ENCODE data around the gene AUH.
"Not testable (repeated sequence)": the region's sequence is repeated elsewhere in the genome, so short reads cannot be mapped to it uniquely, and the experiment has no call there.

AUH gene

DNA sequence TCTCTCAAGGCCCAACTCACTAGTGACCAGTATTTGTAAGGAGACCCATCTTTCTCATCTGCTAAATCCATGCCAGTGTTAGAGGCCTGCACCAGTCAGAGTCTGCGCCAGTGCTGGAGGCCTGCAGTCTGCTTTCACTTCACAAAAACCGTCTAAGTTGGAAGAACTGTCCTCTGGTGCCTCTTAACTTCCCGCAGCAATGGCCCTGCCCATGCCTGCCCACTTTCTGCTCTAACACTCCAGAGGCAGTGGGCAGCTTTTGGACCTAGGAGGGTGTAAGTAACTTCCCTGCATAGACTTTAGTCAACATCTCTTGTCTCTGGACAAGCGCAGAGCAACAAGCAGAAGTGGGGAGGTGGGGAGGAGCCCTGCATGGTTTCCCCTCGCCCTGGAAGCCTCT, 152.9 kb downstream of the AUH start:
- DNase-seq (ENCODE audit: low read depth, low spot score), result no peak

DNA sequence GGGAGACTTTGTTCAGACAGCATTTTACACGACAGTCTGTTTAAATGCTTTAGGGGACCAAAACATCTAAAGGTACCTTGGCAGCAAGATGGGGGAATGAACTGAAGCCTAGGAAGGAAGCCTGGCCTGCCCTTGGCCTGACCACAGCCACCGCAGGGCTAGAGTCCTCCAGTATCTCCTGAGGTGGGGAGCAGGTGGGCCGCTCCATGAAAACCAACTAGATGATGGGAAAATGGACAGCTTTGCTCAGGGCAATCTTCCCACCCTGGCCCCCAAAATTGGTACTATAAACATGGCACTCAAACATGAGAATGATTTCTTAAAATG, 153.3 kb downstream of the AUH start:
- no peak for DNase-seq (ENCODE audit: low read depth, low spot score)

DNA sequence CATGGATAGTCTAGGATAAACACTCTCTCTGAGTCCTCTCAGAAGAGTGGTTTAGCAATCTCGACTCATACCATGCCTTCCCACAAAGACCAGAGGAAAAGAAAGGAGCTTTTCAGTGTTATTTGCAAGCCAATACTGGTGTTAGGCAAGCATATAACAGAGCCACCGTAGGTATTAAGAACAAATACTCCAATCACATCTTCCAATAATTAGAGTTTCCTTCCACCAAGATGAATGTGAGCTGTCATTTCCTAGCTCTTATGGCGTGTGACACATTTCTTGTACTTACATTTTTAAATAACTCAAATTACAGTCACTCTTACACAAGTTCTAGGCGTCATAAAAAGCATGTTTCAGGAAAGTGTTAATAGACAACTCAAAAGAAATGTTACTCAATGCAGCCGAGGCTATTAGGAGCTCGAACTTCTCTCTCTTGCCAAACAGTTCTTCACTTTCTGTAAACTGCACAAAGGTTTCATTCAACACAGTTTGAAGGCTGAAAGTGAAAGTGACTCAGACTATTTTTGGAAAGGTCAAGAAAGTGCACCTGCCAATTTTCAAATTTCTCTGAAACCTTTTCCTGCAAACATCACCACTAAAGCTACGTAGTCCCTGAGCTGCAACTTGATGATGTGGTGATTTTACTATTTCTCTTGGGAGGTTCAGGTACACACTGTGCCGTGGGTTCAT, 153.8 kb downstream of the AUH start:
- no peak for DNase-seq (ENCODE audit: low read depth, low spot score)

DNA sequence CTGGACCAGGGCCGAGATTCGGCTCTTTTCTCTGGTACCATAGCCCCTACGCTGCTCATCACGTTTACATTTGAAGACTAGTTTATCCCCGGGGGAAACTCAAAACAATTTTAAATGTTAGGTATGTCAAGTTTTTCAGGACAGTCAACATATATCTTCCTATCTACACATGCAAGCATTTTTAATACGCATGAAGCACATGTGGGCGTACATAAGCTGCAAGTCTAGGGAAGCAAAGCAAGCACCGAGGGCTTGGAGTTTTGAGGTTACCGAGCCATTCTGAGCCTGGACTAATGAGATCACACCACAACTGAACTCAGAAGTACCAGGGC, 154.4 kb downstream of the AUH start:
- DNase-seq (ENCODE audit: low read depth, low spot score), result no peak

DNA sequence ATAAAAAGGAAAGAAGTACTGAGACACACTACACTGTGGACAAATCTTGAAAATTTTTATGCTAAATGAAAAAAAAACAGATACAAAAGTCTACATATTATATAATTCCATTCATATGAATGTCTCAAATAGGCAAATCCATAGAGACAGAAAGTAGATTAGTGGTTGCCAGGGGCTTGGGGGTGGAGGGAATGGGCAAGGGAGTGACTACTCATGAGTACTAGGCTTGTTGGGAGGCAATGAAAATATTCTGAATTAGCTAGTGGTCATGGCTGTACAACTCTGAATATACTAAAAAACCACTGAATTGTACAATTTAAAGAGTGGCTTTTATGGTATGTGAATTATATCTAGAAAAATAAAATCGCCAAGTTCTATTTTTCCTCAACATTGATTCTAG, 154.9 kb downstream of the AUH start:
- no peak for DNase-seq (ENCODE audit: low read depth, low spot score)

DNA sequence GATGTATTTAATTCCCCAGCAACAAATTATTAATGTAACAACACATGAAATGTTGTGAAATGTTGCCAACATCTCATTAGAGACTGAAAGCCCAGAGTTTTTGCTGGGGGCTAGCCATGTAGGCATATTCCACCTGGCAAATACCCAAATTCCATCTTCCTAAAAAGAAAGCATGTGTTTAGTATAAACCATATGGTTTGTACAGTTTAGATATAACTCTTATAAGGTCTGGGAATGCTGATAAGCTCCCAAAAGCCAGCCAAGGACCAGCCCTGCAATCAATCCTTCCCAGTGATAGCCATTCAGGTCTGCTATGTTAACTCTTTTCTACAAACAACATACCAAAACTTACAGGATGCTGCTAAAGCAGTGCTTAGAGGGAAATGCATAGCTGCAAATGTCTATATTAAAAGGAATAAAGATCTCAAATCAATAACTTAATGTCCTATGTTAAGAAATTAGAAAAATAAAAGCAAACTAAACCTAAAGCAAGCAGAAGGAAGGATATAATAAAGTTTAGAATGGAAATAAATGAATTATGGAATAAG, 158.9 kb downstream of the AUH start:
- no peak for DNase-seq (ENCODE audit: low read depth, low spot score)

DNA sequence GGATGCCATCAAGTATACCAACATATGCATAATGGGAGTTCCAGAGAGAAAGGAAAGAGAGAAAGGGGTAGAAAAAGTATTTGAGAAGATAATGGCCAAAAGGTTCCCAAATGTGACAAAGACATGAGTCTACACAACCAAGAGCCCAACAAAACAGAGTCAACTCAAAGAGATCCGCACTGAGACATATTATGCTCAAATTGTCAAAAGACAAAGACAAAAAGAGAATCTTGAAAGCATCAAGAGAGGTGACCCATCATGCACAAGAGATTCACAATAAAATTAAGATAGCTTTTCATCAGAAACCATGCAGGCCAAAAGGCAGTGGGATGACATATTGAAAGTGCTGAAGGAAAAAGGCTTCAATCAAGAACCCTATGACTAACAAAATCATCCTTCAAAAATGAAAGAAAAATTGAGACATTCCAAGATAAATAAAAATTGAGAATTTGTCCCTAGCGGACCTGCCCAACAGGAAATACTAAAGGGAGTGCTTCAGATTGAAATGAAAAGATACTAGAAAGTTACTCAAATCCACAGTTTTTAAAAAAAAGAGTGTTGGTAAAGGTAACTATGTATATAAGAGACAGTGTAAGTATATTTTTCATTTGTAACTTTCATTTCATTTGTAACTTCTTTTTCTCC, 160.9 kb downstream of the AUH start:
- no peak for DNase-seq (ENCODE audit: low read depth, low spot score)

DNA sequence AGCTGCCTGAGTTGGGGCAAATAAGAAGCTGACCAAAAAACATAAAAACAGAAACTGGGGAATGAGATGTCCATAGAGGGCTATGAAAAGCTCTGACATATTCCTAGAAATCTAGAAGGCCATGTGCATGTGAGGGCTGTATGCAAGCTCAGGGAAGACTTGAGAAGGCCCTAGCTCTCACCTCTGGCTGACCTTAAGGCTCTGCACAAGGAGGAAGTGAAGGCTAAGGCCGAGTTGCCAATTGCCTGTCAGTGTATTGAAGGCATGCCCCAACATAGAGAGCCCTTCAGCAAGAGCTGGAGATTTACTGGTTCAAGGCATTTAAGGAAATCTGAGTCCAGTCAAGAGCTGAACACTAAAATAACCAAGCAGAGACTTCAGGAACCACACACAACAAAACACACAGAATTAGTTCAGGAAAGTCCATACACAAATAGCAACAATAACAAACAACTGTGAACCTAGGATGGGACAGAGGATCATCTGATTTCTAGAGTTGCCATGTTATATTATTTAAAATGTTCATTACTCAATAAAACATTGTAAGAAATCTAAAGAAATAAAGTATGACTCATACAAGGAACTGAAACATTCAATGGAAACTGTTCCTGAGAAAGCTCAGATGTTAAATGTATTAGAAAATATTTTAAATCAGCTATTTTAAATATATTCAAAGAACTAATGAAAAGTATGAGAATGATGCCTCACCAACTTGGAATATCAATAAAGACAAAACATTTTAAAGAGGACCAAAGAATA, 161.8 kb downstream of the AUH start:
- DNase-seq (ENCODE audit: low read depth, low spot score), result no peak

DNA sequence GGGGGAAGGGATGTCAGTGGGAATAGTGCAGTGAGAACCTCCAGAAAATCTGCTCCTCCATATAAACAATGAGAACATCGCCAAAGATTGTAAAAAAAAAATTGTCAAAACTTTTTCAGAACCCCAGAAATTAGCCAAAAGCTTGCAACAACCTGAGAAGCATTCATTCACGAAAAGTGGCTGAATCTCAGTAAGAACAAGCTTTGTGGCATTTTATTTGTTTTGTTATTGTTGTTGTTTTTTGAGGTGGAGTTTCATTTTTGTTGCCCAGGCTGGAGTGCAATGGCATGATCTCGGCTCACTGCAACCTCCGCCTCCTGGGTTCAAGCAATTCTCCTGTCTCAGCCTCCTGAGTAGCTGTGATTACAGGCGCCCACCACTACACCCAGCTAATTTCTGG, 162.8 kb downstream of the AUH start:
- not testable (repeated sequence) for DNase-seq (ENCODE audit: low read depth, low spot score)

DNA sequence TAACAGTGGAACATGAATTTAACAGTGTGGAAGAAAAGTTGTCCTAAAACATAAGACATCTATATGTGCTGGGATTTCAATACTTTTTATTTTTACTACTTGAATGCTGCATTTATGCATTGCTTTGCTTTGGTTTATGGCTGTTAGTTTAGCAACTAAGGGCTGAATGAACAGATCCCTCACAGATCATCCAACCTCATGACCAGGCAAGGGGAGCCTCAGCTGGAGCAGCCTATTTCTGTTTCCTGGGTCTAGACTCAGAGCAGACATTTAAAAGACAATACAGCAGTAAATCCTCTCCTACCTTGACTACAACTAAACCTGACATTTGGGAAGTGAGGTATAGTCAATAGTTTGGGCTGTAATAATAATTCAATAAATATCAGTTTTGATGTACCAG, 163.3 kb downstream of the AUH start:
- no peak for DNase-seq (ENCODE audit: low read depth, low spot score)

DNA sequence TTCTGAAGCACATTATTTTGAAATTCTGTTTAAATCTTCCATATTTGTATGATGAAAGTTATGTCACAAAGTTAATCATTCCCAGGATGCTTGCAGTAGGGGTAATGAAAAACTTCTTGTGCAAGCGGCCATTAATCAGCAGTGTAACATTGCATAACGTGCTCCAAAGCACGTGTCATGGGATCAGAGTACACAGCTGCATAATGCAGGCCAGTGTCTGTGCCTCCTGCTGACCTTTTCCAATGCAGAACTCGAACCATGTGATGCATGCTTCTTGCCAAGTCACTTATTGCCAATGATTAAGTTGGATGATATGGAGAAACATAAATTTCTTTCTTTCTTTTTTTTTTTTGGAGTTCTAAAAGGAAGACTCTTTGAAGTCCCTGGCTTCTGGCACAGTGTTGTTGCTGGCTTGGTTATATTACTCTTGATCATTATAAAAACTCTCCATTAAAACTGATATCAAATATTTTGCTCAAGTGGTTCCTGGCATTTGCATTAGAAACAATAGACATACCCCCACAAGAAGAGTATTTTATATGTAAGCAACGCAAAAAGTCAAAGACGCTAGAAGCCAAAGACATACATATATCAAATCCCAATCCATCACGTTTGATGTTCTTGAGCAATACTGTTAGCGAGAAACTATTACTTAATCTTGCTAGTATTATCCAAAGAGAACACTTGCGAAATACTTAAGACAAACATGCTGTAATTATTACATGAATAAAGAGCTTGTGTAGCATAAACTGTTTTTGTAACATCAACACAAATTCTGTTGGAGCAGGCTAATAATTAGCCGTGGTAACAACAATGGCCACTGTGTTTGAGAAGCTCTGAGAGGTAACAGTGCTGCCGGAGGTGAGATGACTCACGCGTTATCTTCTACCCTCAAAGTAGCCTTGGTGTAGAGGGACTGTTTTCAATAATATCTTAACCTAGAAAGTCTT, 164.2 kb downstream of the AUH start:
- DNase-seq (ENCODE audit: low read depth, low spot score), result no peak

DNA sequence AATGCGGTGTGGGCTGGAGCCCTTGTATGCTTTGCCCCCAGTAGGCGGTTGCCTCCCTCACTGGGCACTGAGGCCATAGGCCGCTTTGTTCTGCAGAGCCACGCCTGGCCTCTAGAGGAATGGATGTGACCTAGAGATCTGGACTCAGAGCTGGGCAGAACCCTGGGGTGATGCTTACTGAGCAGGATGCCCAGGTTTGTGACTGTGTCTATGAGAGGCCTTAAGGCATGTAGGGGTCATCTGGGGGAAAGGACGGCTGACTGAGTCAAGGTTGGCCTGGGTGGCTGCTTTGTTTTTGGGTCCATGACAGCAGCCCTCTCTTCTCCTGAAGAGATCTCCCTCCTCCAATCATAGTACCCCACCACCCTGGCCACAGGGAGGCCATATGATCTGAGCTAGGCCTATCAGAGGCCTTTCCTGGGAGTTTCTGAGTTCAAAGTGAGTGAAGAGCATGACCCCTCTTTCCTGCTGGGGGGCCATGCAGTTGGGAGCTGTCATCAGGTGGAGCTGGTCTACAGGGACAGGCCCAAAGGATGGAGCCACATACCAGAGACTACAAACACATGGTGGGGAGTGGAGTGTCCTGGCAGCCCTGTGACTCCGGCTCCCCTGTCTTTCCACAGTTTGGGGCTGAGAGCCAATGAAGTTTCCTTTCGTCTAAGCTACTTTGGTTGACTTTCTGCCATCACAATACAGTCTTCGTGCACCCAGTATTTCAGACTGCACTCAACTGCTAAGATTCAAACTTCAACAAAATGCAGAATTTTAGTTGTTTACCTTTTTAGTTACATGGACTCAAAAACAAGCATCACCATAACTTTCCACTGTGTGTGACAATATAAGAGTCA, 165.4 kb downstream of the AUH start:
- no peak for DNase-seq (ENCODE audit: low read depth, low spot score)

DNA sequence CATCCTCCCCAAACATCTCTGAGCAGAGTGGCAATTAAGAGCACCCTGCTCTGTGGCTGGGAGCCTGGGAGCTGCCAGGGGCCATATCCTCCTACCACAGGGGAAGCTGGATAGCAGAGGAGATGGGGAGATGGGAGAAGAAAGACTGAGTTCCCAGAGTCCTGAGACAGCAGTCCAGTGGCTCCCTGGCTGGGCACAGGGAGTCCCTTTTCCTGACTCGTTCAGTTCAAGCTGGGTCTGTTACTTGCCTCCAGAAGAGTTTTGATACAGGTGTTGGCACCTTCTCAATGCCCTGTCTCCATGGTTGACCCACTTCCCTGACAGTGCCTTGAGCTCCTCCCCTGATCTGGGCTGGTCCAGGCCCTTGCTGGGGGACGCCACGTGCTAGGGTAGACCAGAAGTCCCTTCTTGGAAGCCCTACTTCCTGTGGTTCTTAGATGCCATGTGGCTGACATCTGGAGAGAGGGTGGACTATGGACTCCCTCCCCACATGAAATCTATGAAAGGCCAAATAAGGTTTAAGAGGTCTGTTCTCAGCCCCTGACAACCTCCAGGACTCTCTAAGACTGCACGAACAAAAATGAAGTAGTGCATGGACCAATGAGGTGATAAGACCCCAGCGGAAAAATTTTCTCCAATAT, 166.2 kb downstream of the AUH start:
- DNase-seq (ENCODE audit: low read depth, low spot score), result no peak

DNA sequence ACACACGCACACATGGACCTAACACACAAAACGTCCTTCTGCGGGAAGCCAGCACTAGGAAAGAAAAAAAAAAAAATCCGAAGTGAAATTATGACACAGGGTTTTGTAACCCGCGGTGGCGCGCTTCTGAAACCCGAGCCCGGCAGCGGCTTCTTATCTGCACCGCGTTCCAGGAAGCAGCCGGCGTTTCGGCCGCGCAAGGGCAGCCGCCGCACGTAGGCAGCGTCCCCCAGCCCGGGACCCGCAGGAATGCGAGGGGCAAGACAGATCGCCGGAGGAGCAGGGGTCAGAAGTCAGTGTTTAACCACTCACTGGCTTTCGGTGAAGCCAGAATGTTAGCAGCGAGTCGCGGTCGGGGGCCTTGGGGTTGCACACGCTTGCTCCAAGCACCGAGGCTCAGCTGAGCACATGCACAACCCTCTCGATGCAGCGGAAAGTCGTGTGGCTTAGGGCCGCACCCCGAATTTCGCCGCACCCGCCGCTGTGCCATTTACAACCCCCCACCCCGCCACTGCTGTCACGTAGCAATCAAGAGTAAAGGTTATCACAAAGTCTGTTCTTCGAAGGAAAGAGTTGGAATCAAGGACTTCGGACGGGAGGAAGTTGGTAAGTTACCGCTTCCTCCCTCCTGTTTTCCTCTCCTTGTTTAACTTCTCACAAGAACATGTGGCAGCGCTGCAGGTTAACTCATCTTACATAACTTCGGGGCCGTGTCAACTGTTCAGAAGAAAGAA, 167.9 kb downstream of the AUH start:
- peak; percentile 39 for DNase-seq (ENCODE audit: low read depth, low spot score)

DNA sequence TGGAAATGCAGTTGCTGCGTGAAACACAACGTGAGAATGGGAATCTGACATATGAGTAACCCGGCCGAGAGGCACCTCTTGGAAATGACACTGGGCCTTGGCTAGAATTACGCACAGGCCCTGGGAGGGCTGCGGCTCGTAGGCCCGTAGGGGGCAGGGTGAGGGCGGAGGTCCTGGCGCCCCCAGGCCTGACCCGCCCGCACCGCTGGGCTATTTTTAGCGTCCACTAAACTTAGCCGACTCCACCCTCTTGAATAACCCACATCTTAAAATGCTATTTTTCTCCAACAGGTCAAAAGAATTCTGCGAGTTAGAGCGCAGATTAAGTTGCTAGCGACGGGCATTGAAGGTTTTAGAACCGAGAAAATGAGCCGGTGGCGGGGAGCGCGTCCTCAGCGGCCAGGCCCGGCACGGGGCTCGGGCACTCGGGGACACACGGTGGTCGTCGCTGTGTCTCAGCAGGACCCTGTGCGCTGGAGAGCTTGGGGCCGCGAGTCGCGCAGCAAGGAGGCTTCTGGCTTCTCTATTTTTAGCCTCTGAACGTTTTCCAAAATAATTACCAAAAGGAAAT, 168.5 kb downstream of the AUH start:
- peak; percentile 42 for DNase-seq (ENCODE audit: low read depth, low spot score)

DNA sequence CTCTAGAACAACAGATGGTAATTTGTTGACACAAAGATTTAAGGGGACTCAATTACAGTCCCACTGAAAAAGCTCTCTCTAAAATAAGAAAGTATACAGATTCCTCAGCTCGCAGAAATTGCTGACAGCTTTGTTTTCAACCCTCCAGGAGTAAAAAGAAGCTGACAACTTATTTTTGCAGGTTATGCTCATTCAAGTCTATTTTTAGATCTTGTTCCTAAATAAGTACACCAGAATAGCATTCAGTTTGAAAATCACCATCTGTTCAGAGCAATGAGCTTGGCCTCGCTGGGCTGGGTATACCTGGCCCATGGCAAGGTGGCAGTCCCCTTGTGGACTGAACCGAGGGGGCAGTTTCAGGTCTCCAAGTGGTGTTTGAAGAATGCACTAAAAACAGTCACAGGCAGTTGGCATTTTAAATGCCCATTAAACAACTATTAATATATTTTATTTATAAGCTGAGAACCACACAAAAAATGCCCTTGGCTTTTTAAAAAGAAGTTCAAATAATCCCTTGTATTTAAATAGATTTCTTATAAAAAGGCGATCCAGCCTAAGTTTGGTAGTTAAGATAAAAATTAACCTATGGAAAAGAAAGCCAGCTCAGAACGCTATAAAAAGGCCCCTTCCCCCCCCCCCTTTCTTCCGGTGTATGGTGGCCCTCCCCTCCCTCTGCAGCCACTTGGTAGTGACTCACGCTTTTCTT, 169.2 kb downstream of the AUH start:
- DNase-seq (ENCODE audit: low read depth, low spot score), result no peak

DNA sequence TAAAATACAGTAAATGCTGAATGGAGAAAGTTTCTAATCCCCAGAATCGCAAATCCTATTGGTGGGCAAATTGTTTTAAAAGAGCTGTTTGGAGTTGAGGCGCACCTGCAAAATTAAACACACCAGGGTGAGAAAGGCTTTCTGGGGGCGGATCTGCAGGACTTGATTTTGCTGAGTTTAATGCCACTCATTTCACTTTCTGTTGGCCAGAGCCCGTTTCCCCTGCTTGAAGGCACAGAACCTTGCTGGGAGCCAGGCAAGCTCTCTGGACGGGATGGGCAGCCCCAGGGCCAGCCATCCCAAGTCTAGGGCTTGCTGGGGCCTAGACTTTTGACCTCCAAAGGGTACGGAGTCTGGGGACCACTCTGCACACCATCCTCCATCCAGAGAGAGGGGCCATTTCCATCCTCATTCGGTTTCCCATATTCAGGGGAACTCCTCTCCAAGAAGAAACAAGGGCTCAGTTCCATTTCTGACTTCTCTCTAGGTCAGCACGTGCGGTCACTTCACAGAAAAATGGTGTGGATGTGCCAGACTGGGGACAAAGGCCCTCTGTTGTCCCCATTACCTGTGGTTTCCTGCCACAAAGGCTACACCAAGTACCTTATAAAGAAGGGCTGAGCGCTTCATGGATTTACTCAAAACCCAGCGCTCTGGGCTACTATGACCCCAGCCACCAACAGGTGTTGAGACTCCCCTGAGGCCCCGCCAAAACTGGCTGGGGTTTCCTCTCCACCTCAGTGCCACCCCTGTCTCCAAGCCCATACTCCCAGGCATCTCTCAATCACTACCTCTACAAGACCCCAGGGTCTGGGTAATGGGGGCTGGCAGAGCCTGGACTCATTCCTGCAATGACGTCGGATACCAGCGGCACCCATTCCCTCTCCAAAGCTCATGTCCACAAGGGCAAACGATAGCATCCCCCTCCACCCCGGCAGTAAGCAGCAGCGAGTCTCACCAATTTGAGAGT, 170.0 kb downstream of the AUH start:
- no peak for DNase-seq (ENCODE audit: low read depth, low spot score)

DNA sequence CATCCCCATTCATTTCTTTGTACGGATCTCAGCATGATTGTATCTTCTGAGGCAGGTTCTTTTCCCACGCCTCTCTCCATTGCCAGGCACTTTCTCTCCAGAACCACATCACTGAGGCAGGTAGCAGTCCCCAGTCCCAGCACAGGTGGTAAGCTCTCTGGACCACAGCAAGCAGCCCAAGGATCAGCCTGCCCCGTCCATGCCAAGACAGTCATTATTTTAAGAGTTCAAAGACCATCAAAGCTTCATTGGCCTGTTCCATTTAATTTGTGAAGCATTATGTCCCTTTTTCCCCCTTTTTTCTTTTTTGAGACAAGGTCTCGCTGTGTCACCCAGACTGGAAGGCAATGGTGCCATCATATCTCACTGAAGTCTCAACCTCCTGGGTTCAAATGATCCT, 171.7 kb downstream of the AUH start:
- DNase-seq (ENCODE audit: low read depth, low spot score), result no peak

Data from activated naive CD8-positive, alpha-beta T cell treated with anti-CD3 and anti-CD28 coated beads, Interleukin-2, amount 50 U/mL, for 16 hours (primary cell).